GM21526 (cell line): Measurements from ENCODE around the gene CPEB2.

Source experiments
- ATAC-seq: cut with Tn5 transposase; IDR thresholded peaks from one replicate; pipeline ENCODE4 v1.9.1; 2021; ENCODE audit warnings: moderate library complexity; ENCODE audit not compliant: unreplicated experiment, low FRiP score

Gene CPEB2

DNA sequence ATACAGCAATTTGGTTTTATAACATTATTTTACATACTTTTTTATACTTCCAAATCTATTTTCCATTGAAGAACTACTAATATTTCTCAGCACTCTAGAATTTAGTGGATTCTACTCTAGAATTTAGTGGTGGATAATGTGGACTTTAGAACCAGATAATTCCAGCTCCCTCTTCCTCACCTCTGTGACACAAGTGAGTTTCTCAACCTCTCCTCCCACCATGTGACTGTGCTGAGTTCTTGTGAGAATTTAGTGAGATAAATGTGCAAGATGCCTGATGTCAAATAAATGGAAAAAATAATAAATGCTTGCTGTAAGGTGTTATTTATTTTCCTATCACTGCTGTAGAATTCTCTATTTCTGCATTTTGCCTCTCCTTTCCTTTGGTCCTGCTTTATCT, 107.3 kb downstream of the CPEB2 start:
- no peak for ATAC-seq

GRCh38 chr4:15110120-15110571, 107.9 kb downstream of the CPEB2 start:
- no peak for ATAC-seq

DNA sequence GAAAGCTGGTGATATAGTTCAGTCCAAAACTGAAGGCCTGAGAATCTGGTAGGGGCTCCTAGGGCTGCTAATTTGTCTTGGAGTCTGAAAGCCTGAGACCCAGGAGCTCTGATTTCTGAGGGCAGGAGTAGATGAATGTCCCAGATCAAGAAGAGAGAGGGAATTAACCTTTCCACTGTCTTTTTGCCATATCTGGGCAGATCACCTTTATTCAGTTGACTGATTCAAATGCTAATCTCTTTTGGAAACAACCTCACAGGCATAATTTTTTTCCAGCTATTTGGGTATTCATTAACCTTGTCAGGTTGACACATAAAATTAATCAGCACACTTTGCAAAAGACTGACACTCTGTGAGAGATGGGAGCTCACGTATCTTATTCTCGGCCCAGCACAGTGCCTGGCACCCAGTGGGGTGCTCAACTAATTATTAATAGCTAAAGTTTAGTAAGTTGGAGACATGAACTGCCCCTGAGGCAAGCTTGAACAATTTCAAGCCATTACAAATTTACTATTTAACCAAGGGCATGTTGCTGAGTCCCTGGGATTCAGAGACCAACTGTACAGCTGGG, 114.3 kb downstream of the CPEB2 start:
- no peak for ATAC-seq

GRCh38 chr4:15117270-15117946, 115.1 kb downstream of the CPEB2 start:
- no peak for ATAC-seq

DNA sequence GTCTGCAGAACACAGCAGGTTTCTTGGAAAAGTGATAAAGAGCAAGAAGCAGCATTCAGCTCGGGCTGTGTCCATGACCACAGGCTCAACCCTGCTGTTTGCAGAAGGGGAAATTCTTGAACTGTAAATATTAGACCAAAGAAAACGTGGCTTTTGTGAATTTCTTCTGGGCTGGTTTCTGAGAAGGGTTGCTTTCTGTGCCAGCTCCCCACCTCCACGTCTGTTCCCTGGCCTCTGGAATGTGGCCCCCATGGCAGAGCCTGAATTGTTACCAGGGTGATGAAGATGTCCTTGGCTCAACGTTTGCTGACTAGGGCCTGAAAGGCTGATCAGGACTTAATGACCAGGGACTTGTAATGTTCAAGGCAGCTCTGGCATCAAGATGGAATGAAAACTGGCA, 116.0 kb downstream of the CPEB2 start:
- ATAC-seq: no peak
